GM23248 (cell line): Measurements from ENCODE around the gene CHRD.

ENCODE experiments used
- EZH2 ChIP-seq: fragments of 200-600 bp; sonication (generic); IDR thresholded peaks from 2 replicates; pipeline ENCODE4 v1.6.1; 2018; ENCODE audit warnings: antibody characterized with exemption, mild to moderate bottlenecking; ENCODE audit not compliant: insufficient read depth, poor library complexity, severe bottlenecking
- EZH2phosphoT487 ChIP-seq: fragments of 200-600 bp; sonication (generic); IDR thresholded peaks from 2 replicates; pipeline ENCODE4 v1.6.1; 2018; ENCODE audit warnings: antibody characterized with exemption, moderate library complexity, mild to moderate bottlenecking, low read depth; ENCODE audit not compliant: insufficient read depth

GRCh38 chr3:184428561-184429175, 48.8 kb downstream of the CHRD start:
- TF ChIP-seq EZH2 = no peak
- no peak for TF ChIP-seq EZH2phosphoT487
